Measurements from ENCODE around the gene MUL1.

The MUL1 gene

GRCh38 chr1:20493839-20494608 is 13.9 kb downstream of the MUL1 start:
- no peaks in the 10 kb centered on the region for H3K9me3 ChIP-seq (ENCODE audit: low read length)
- peaks cover 6% of the 10 kb centered on the region for H3K36me3 ChIP-seq (ENCODE audit: insufficient read depth, low read length)
- H3K27ac ChIP-seq (ENCODE audit: low read depth, low read length): no peak overlapping the region
- no peaks in the 10 kb centered on the region for H3K27me3 ChIP-seq (ENCODE audit: control insufficient read depth in 1 of 2, insufficient read depth in 2 of 2, low read length in 2 of 2)
- H3K4me1 ChIP-seq (ENCODE audit: insufficient read depth, low read length): peaks cover 8% of the 10 kb centered on the region
- H3K9ac ChIP-seq (ENCODE audit: low read length): no peak overlapping the region
- no peak overlapping the region for H3K4me3 ChIP-seq (ENCODE audit: low read depth in 1 of 2, low read length in 2 of 2)

DNA sequence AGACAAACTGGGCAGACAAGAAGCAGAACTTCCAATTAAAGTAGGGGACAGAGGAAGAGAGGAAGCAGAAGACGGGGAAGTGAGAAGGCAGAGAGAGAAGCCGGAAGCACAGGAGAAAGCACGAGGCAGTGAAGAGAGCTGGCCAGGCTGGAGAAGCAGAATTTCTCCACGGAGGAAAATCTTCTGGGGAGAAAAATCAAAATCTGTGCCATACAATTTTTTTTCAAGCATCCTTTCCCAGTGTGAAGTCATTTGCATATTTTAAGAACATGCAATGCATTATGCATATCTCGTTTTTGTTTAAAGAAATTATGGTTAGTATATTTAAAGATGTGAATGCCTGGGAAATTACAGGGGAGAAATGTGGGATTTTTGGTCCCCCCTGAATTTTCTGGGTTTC is 14.6 kb downstream of the MUL1 start:
- no peak overlapping the region for H3K9ac ChIP-seq (ENCODE audit: low read length)
- H3K27me3 ChIP-seq (ENCODE audit: control insufficient read depth in 1 of 2, insufficient read depth in 2 of 2, low read length in 2 of 2): no peaks in the 10 kb centered on the region
- H3K4me3 ChIP-seq (ENCODE audit: low read depth in 1 of 2, low read length in 2 of 2): no peak overlapping the region
- H3K36me3 ChIP-seq (ENCODE audit: insufficient read depth, low read length): no peaks in the 10 kb centered on the region
- H3K27ac ChIP-seq (ENCODE audit: low read depth, low read length): no peak overlapping the region
- H3K4me1 ChIP-seq (ENCODE audit: insufficient read depth, low read length): peaks cover 8% of the 10 kb centered on the region
- no peaks in the 10 kb centered on the region for H3K9me3 ChIP-seq (ENCODE audit: low read length)

GRCh38 chr1:20492751-20493150 is 15.2 kb downstream of the MUL1 start:
- no peak overlapping the region for H3K27ac ChIP-seq (ENCODE audit: low read depth, low read length)

GRCh38 chr1:20491866-20492265 is 16.1 kb downstream of the MUL1 start:
- Histone ChIP-seq H3K4me1 (ENCODE audit: insufficient read depth, low read length) (peaks cover 8% of the 10 kb centered on the region), H3K9ac (ENCODE audit: low read length) (no peak overlapping the region), H3K4me3 (ENCODE audit: low read depth in 1 of 2, low read length in 2 of 2) (no peak overlapping the region), H3K27me3 (ENCODE audit: control insufficient read depth in 1 of 2, insufficient read depth in 2 of 2, low read length in 2 of 2) (peaks cover 0 to 3% of the 10 kb centered on the region in 2 donors), H3K9me3 (ENCODE audit: low read length) (no peaks in the 10 kb centered on the region), H3K36me3 (ENCODE audit: insufficient read depth, low read length) (no peaks in the 10 kb centered on the region), H3K27ac (ENCODE audit: low read depth, low read length) (no peak overlapping the region)

More at GRCh38 chr1:20492751-20493150, 15.2 kb downstream of the MUL1 start:
- H3K36me3 ChIP-seq (ENCODE audit: insufficient read depth, low read length): no peaks in the 10 kb centered on the region
- peaks cover 8% of the 10 kb centered on the region for H3K4me1 ChIP-seq (ENCODE audit: insufficient read depth, low read length)
- H3K27me3 ChIP-seq (ENCODE audit: control insufficient read depth in 1 of 2, insufficient read depth in 2 of 2, low read length in 2 of 2): no peaks in the 10 kb centered on the region
- no peak overlapping the region for H3K4me3 ChIP-seq (ENCODE audit: low read depth in 1 of 2, low read length in 2 of 2)
- no peak overlapping the region for H3K9ac ChIP-seq (ENCODE audit: low read length)
- no peaks in the 10 kb centered on the region for H3K9me3 ChIP-seq (ENCODE audit: low read length)

DNA sequence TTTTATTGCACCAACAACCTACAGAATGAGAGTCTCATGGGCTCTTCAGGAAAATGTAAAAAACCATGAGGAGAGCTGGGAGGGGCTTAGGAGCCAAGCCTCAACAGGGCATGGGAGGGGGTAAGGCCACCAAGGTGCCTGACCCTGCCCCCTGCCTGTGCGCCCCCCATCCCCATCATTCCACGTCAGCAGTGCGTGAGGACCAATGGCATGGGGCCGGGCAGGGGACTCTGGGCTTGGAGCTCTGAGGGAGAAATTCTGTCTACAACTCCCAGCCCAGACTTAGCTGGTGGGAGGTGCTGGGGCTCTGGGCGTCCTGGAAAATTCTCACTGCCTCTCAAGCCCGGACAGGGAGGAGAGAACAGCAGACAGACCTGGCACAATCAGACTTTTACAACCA is 16.8 kb downstream of the MUL1 start:
- no peaks in the 10 kb centered on the region for H3K9me3 ChIP-seq (ENCODE audit: low read length)
- H3K27ac ChIP-seq (ENCODE audit: low read depth, low read length): no peak overlapping the region
- peaks cover 8% of the 10 kb centered on the region for H3K4me1 ChIP-seq (ENCODE audit: insufficient read depth, low read length)
- H3K27me3 ChIP-seq (ENCODE audit: control insufficient read depth in 1 of 2, insufficient read depth in 2 of 2, low read length in 2 of 2): peaks cover 0 to 4% of the 10 kb centered on the region in 2 donors
- H3K36me3 ChIP-seq (ENCODE audit: insufficient read depth, low read length): no peaks in the 10 kb centered on the region
- H3K9ac ChIP-seq (ENCODE audit: low read length): no peak overlapping the region
- H3K4me3 ChIP-seq (ENCODE audit: low read depth in 1 of 2, low read length in 2 of 2): no peak overlapping the region

GRCh38 chr1:20487236-20487590 is 20.7 kb downstream of the MUL1 start:
- H3K4me3 ChIP-seq (ENCODE audit: low read depth in 1 of 2, low read length in 2 of 2): peak overlapping the region; percentile 81 to 90
- H3K27ac ChIP-seq (ENCODE audit: low read depth, low read length): peak overlapping the region; percentile 75

GRCh38 chr1:20486457-20487235 is 21.3 kb downstream of the MUL1 start:
- Histone ChIP-seq H3K9ac (ENCODE audit: low read length) (peak overlapping the region; percentile 44), H3K36me3 (ENCODE audit: insufficient read depth, low read length) (no peaks in the 10 kb centered on the region), H3K9me3 (ENCODE audit: low read length) (no peaks in the 10 kb centered on the region), H3K4me3 (ENCODE audit: low read depth in 1 of 2, low read length in 2 of 2) (peak overlapping the region; percentile 81 to 90), H3K27ac (ENCODE audit: low read depth, low read length) (peak overlapping the region; percentile 75), H3K27me3 (ENCODE audit: control insufficient read depth in 1 of 2, insufficient read depth in 2 of 2, low read length in 2 of 2) (peaks cover 0 to 9% of the 10 kb centered on the region in 2 donors), H3K4me1 (ENCODE audit: insufficient read depth, low read length) (no peaks in the 10 kb centered on the region)

More at GRCh38 chr1:20487236-20487590, 20.7 kb downstream of the MUL1 start:
- Histone ChIP-seq H3K4me1 (ENCODE audit: insufficient read depth, low read length) (no peaks in the 10 kb centered on the region), H3K36me3 (ENCODE audit: insufficient read depth, low read length) (no peaks in the 10 kb centered on the region), H3K9ac (ENCODE audit: low read length) (peak overlapping the region; percentile 44), H3K9me3 (ENCODE audit: low read length) (no peaks in the 10 kb centered on the region), H3K27me3 (ENCODE audit: control insufficient read depth in 1 of 2, insufficient read depth in 2 of 2, low read length in 2 of 2) (peaks cover 0 to 9% of the 10 kb centered on the region in 2 donors)

GRCh38 chr1:20485527-20486456 is 22.2 kb downstream of the MUL1 start, which contains the start of gene CAMK2N1:
Gene CAMK2N1 (minus strand): TSS chr1:20486210. CDS start chr1:20485379, 831 bp downstream.
- H3K27ac ChIP-seq (ENCODE audit: low read depth, low read length): peak within 1 kb of the TSS; percentile 75
- H3K4me1 ChIP-seq (ENCODE audit: insufficient read depth, low read length): peaks cover 7% of the 10 kb centered on the region
- H3K9me3 ChIP-seq (ENCODE audit: low read length): no peaks in the 10 kb centered on the region
- peaks cover 0 to 9% of the 10 kb centered on the region in 2 donors for H3K27me3 ChIP-seq (ENCODE audit: control insufficient read depth in 1 of 2, insufficient read depth in 2 of 2, low read length in 2 of 2)
- peak within 1 kb of the TSS; percentile 81 to 90 for H3K4me3 ChIP-seq (ENCODE audit: low read depth in 1 of 2, low read length in 2 of 2)
- H3K9ac ChIP-seq (ENCODE audit: low read length): peak within 1 kb of the TSS; percentile 94
- H3K36me3 ChIP-seq (ENCODE audit: insufficient read depth, low read length): no peaks in the 10 kb centered on the region

DNA sequence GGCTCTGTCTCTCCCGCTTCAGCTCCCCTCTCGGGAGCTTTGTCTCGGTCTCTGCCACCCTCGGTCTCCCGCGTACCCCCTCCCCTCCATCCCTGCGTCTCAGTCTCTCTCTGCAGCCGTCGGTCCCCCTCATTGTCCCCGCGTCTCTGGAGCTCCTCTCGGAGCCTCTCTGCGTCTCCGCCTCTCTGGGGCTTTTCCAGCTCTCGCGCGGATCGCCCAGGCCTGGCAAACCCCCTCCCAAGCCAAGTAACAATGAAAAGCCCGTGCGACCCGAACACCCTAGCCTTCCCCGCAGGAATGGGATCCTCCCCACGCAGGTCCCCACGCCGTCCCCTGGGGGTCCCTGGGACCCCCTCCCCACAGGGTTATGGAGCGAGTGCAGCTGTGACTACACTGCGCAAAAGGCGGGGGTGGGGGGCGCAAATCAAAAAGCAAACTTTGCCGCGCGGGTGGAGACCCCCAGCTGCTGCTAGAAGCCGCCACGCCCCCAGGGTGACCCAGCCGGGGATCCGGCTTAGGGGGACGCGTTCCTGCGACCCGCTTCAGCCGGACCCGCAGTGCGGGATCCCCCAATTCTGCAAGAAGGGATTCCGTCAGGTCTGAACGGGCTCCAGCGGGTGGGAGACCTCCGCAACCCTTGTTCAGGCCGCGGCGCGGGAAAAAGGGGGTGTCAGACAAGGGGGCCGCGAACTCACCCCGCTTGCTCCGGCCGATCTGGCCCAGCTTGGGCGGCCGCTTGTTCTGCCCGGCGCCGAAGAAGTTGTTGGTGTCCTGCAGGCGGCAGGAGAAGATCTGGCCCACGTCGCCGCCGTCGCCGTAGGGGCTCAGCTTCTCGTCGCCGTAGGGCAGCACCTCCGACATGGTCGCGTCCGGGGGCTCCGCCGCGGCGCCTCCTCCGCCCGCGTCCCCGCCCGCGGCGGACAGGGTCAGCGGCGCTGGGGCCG is 23.2 kb downstream of the MUL1 start:
- peaks cover 9% of the 10 kb centered on the region for H3K4me1 ChIP-seq (ENCODE audit: insufficient read depth, low read length)
- peaks cover 0 to 9% of the 10 kb centered on the region in 2 donors for H3K27me3 ChIP-seq (ENCODE audit: control insufficient read depth in 1 of 2, insufficient read depth in 2 of 2, low read length in 2 of 2)
- no peaks in the 10 kb centered on the region for H3K9me3 ChIP-seq (ENCODE audit: low read length)
- H3K9ac ChIP-seq (ENCODE audit: low read length): peak overlapping the region; percentile 57
- no peaks in the 10 kb centered on the region for H3K36me3 ChIP-seq (ENCODE audit: insufficient read depth, low read length)
- H3K27ac ChIP-seq (ENCODE audit: low read depth, low read length): peak overlapping the region; percentile 45
- H3K4me3 ChIP-seq (ENCODE audit: low read depth in 1 of 2, low read length in 2 of 2): peak overlapping the region; percentile 73 to 79

DNA sequence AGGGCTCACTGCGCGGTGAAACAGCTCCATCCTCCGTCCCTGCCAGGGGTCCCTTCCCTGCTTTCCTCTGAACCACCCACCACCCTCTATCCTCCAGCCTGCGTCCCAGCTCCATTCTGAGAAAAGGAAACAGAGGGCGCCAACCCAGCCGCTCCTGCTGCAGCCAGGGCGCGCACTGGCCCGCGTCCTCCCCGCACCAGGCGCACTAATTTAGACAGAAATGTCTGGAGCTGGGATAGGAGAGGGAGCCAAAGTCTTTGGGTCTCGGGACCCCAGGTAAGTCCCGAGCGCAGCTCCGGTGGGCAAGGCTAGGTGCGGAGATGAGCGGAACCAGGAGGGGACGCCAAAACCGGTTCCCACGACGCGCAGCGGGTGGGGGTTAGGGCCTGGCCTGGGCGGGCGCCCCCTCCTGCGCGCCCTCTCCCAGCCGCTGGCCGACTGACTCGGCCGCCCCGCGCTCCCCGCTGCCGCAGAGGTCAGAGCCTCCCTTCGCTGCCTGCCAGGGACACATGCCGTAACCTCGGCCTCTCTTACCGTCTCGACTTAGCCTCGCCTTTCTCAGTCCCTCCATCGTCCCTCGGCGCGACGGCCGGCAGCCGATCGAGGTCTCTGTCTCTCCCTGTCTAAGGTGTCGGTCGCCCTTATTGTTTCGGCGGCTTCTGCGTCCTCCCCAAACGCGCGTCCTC is 24.0 kb downstream of the MUL1 start:
- H3K4me1 ChIP-seq (ENCODE audit: insufficient read depth, low read length): peaks cover 9% of the 10 kb centered on the region
- peak overlapping the region; percentile 58 for H3K27ac ChIP-seq (ENCODE audit: low read depth, low read length)
- H3K4me3 ChIP-seq (ENCODE audit: low read depth in 1 of 2, low read length in 2 of 2): peak overlapping the region; percentile 73 to 79
- no peaks in the 10 kb centered on the region for H3K9me3 ChIP-seq (ENCODE audit: low read length)
- peaks cover 0 to 9% of the 10 kb centered on the region in 2 donors for H3K27me3 ChIP-seq (ENCODE audit: control insufficient read depth in 1 of 2, insufficient read depth in 2 of 2, low read length in 2 of 2)
- peak overlapping the region; percentile 57 for H3K9ac ChIP-seq (ENCODE audit: low read length)
- no peaks in the 10 kb centered on the region for H3K36me3 ChIP-seq (ENCODE audit: insufficient read depth, low read length)
